C4-2B (cell line): Measurements from ENCODE around the gene SPTLC3.

Experiments
- H3K27ac ChIP-seq: fragments of 450-650 bp; 2 replicates; pipeline ENCODE4 v1.5.1; 2017
- CTCF ChIP-seq: fragments of 450-650 bp; conservative IDR thresholded peaks from 2 replicates; pipeline ENCODE4 v1.5.1; 2017; ENCODE audit warnings: mild to moderate bottlenecking
- ZFX ChIP-seq: fragments of 450-650 bp; IDR thresholded peaks from 2 replicates; pipeline ENCODE4 v1.6.1; 2017

SPTLC3 gene

GRCh38 chr20:13054011-13054410, 45.2 kb downstream of the SPTLC3 start:
- TF ChIP-seq ZFX = no peak
- no peak for TF ChIP-seq CTCF
- no peak overlapping the region for H3K27ac ChIP-seq

- no peak overlapping the region for H3K27ac ChIP-seq
- TF ChIP-seq CTCF (no peak), ZFX (no peak)
Observed at GRCh38 chr20:13058666-13059389, 50.1 kb downstream of the SPTLC3 start.

GRCh38 chr20:13059398-13060136, 50.8 kb downstream of the SPTLC3 start:
- H3K27ac ChIP-seq = no peak overlapping the region
- no peak for TF ChIP-seq ZFX
- no peak for TF ChIP-seq CTCF

GRCh38 chr20:13060327-13060726, 51.6 kb downstream of the SPTLC3 start:
- TF ChIP-seq ZFX = no peak
- TF ChIP-seq CTCF = no peak
- H3K27ac ChIP-seq = no peak overlapping the region

- H3K27ac ChIP-seq = no peak overlapping the region
- TF ChIP-seq ZFX = no peak
- TF ChIP-seq CTCF = no peak
Observed at GRCh38 chr20:13061381-13061780, 52.6 kb downstream of the SPTLC3 start.

GRCh38 chr20:13062789-13063188, 54.0 kb downstream of the SPTLC3 start:
- H3K27ac ChIP-seq = no peak overlapping the region
- TF ChIP-seq ZFX (no peak), CTCF (no peak)

- no peak overlapping the region for H3K27ac ChIP-seq
- TF ChIP-seq CTCF (no peak), ZFX (no peak)
Observed at GRCh38 chr20:13068336-13068735, 59.6 kb downstream of the SPTLC3 start.
